Breast epithelium (tissue), 3 donors: ENCODE data around the gene ATG5.

ENCODE experiments used
- CTCF ChIP-seq, 3 donors: fragments of 450-650 bp; IDR thresholded peaks; one replicate each; pipeline ENCODE4 v1.5.1; 2016 to 2017; ENCODE audit warnings: antibody characterized with exemption in 3 of 3, mild to moderate bottlenecking in 3 of 3, moderate library complexity in 3 of 3
- POLR2A ChIP-seq: fragments of 450-650 bp; IDR thresholded peaks from one replicate; pipeline ENCODE4 v1.6.1; 2016; ENCODE audit warnings: antibody characterized with exemption, mild to moderate bottlenecking, moderate library complexity
- POLR2AphosphoS5 ChIP-seq, 3 donors: sonication (generic); formaldehyde crosslinking; IDR thresholded peaks; one replicate each; pipeline ENCODE4 v1.6.1; 2017; ENCODE audit warnings: antibody characterized with exemption in 3 of 3

GRCh38 chr6:106287215-106287614 is 38.3 kb downstream of the ATG5 start:
- TF ChIP-seq POLR2A (no peak), CTCF (IDR thresholded peaks at IDR 0.05) (no peak), POLR2AphosphoS5 (IDR thresholded peaks at IDR 0.05) (no peak)
